KBM-7 (cell line): Measurements from ENCODE around the gene EXOC2.
"Not testable (repeated sequence)": the region's sequence is repeated elsewhere in the genome, so short reads cannot be mapped to it uniquely, and the experiment has no call there.

Source experiments
- DNase-seq: peaks from one replicate; pipeline ENCODE4 v3.0.0-alpha.2; 2015
- in situ Hi-C: fragments of 300-500 bp; cut with MboI; formaldehyde crosslinking; loops from 2 replicates; pipeline ENCODE4 v1.14.3; 2020; ENCODE audit warnings: low sequenced_read_pairs, low pct_unique_long_range_greater_than_20kb, mixed read lengths

EXOC2 gene

DNA sequence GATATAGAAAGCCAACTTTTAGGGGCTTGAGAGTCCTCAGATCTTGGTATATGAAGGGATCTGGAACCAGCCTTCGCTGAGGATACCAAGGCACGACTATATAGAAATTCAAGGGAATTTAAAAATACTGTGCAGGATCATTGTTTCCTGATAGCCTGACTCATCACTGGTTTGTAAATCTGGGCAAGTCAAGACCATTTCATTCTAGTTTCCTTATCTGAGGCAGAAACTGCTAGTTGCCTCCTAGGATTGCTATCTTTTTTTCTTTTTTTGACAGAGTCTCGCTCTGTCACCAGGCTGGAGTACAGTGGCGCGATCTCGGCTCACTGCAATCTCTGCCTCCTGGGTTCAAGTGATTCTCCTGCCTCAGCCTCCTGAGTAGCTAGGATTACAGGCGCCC is 131.6 kb downstream of the EXOC2 start:
- DNase-seq, in situ Hi-C loops: not testable (repeated sequence)

GRCh38 chr6:558959-559358 is 134.0 kb downstream of the EXOC2 start:
- DNase-seq, result no peak
- in situ Hi-C loops, result no loop called here

DNA sequence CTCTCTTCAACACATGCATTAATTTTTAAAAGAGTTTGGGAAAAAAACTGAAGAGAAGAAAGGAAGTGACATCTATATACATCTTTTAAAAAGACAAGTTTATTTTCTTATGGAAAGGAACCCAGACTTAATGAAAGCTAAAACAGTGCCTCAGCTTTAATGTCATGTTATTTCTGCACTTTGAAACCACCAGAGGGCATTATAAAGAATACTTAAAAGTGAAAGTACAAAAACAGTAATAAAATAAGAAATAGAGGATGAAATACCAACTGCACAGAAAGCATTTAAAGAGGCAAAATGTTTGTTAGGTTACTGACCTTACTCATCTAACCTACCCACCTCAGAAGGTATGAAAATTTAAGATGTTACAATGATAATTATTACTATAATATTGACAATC is 134.8 kb downstream of the EXOC2 start:
- DNase-seq, result peak; percentile 17
- in situ Hi-C loops, result no loop called here

DNA sequence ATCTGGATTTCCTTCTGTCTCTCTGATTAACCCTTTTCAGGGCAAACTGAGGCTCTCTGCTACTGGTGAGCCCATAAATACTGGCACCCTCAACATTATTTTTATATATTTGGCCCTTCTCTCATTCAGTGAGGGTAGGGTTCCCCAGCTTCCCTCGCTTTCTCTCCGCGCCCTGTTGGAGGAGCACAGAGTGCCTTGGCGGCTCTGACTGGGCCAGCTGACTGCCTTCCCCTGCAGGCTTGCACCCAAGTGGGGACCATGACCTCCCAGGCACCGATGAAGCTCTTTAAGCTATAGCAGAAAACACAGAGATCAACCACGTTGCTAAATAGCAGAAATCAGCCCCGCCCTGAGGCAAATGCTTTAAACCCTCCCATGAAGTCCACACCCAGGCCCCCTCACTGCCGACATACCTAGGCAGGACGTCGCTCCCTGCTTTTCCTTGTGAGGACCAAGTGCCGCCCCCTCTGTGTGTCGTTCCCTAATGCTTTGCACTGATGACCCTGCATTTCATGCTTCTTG is 141.0 kb downstream of the EXOC2 start:
- in situ Hi-C loops, result no loop called here
- no peak for DNase-seq

GRCh38 chr6:551405-551804 is 141.5 kb downstream of the EXOC2 start:
- in situ Hi-C loops, result no loop called here
- peak; percentile 15 for DNase-seq

DNA sequence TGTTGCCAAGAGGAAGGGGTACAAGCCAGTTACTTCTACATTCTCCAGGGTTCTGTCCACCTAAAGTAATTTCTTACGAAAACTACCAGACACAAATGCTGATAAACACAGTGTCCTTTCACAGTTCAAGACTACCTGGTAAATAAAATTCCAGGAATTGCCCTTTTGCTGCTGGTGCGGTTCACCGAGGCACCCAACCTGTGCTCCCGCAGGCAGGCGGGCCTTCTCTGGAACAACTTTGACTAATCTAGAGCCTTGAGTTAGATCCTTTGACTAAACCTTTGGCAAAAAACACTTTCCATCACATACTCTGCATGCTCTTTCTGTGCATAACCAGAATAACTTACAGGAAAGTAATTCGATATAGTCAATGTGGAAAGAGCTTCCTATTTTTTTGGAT is 143.0 kb downstream of the EXOC2 start:
- in situ Hi-C loops, result no loop called here
- no peak for DNase-seq

GRCh38 chr6:548517-548916 is 144.4 kb downstream of the EXOC2 start:
- no peak for DNase-seq
- in situ Hi-C loops, result no loop called here

- no peak for DNase-seq
- in situ Hi-C loops, result no loop called here
These were observed 144.8 kb downstream of the EXOC2 start for GRCh38 chr6:548091-548490.

DNA sequence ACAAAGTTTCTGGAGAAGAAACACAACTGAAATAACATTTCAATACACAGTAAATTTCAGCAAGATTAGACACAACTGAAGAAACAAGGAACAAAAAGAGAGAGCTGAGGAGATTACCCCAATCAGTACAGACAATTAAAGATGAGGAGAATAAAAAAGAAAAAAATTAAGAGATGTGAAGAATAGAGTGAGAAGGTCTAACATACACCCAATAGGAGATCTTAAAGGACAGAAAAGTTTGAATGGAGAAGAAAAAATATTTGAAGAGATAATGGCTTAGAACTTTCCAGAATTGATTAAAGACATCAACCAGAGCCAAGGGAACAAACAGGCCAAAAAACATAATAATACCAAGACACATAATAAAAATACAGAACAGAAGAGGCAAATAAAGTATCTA is 152.4 kb downstream of the EXOC2 start:
- in situ Hi-C loops, result no loop called here
- DNase-seq, result no peak

GRCh38 chr6:537114-537513 is 155.8 kb downstream of the EXOC2 start:
- in situ Hi-C loops, result no loop called here
- no peak for DNase-seq

DNA sequence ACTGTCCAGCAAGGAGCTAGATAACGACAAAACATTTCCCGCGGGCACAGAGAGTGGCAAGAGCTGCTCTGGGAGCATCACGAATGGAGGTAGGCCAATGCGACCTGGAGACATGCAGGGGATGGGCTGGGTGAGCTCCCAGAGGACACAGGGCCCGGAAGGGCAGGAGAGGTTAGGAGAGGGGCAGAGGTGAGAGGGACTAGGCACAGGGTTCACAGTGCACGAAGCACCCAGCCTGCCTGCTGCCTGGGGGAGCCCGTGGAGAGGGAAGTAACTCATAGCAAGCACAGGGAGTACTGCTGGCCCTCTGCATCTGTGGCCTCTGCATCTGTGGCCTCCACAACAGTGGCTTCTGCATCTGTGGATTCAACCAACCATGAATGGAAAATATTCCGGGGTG is 162.5 kb downstream of the EXOC2 start:
- DNase-seq, result no peak
- in situ Hi-C loops, result no loop called here

DNA sequence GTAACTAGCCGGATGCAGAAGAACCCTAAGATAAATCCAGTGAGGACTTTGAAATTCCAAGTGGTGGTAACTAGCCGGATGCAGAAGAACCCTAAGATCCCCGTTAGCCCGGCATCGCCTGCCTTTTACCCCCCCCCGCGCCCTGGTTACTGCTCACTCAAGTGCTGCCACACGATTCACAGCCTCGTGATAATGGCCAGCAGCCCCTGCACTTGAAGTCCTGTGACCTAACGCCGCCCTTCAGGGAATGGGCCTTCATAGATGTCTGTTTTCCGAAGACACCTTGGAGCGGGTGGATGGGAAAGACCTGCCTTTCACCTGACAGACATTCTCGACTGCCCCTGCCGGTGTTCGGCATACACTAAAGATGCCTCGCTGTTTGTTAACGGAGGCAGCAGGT is 163.9 kb downstream of the EXOC2 start:
- in situ Hi-C loops, result no loop called here
- no peak for DNase-seq

- no peak for DNase-seq
- in situ Hi-C loops, result no loop called here
These were observed 164.8 kb downstream of the EXOC2 start for GRCh38 chr6:527989-528673.

DNA sequence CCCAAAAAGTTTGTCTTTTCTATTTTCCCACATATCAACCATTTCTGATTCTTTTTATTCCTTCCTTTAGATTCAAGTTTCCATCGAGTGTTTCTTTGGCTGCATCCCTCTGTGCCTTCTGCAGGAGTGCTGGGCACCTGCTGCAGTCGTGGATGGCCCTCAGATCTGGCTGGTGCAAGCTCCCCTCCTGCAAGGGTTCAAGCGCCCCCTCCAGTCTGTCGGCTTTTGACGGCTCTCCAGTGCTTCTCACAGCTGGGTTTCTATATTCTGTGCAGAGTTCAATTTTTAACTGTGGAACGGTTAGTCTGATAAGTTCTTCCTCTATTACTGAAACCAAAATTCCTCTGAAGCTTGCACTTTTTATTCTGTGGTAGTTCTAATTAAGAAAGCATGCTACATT is 168.1 kb downstream of the EXOC2 start:
- DNase-seq, result no peak
- in situ Hi-C loops, result no loop called here

- in situ Hi-C loops, result no loop called here
- no peak for DNase-seq
These were observed 172.1 kb downstream of the EXOC2 start for GRCh38 chr6:520820-521219.

- in situ Hi-C loops, result no loop called here
- no peak for DNase-seq
These were observed 174.7 kb downstream of the EXOC2 start for GRCh38 chr6:518218-518617.

DNA sequence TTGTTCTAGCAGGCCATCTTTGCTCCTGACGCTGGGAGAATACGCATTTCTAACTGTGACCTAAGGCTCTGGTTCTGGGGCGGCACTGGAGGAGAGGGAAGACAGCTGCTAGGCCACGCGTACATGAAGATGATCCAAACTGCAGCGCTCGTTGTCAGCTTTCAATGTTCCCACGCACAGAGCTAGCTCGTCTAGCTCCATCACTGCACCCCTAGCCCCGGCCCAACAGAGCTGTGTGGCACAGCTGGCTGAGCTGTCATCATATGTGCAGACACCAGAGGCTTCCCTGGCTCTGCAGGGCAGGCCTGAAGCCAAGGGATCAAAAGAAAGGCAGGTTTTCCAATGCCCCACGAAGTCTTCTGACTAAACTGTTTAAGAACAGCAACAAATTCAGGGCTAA is 176.7 kb downstream of the EXOC2 start:
- DNase-seq, result no peak
- in situ Hi-C loops, result no loop called here

GRCh38 chr6:515267-515666 is 177.7 kb downstream of the EXOC2 start:
- in situ Hi-C loops, result no loop called here
- DNase-seq, result no peak

GRCh38 chr6:514396-514978 is 178.5 kb downstream of the EXOC2 start:
- in situ Hi-C loops, result no loop called here
- no peak for DNase-seq

- in situ Hi-C loops, result no loop called here
- DNase-seq, result no peak
These were observed 179.0 kb downstream of the EXOC2 start for GRCh38 chr6:513961-514360.

DNA sequence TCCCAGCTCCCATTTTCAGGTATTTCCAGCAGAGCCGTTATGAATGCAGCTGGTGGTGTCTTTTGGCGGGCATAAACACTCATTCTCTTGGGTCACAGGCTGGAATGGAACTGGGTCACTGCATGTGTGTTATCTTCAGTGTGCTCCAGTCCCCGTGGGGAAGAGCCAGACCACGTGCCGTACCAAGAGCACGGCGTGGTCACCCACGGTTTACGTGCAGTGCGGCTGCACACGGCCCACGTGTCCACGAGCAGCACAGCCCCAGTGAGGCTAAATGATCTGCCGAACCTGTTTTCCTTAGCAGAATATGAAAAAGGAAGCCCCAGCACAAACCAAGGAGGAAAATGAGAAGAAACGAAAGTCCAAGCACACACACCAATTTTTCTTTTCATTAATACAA is 179.9 kb downstream of the EXOC2 start:
- DNase-seq, result no peak
- in situ Hi-C loops, result no loop called here
